Bronchial epithelial cell (primary cell): ENCODE results near the gene DZIP1L. TPM values are rescaled to one million over a fixed set of nuclear protein-coding genes. Genes with fewer than 3 reads are reported as not detected.

Experiments
- DNase-seq: peaks from one replicate; pipeline ENCODE4 v3.0.0-alpha.2; 2010; ENCODE audit warnings: low read depth
- FAIRE-seq: peaks from 2 replicates; lab custom pipeline; 2011; peaks lifted over from hg19 to GRCh38; lab: Jason Lieb, UNC
- H3K27me3 ChIP-seq: 2 replicates; pipeline ENCODE4 v1.5.1; 2011; ENCODE audit warnings: low read length; ENCODE audit not compliant: control insufficient read depth, insufficient read depth
- H3K36me3 ChIP-seq: 2 replicates; pipeline ENCODE4 v1.5.1; 2011; ENCODE audit warnings: low read length; ENCODE audit not compliant: control insufficient read depth, insufficient read depth
- H3K4me3 ChIP-seq: 2 replicates; pipeline ENCODE4 v1.5.1; 2011; ENCODE audit warnings: mild to moderate bottlenecking, low read depth, low read length, control low read depth
- CTCF ChIP-seq: IDR thresholded peaks from 2 replicates; pipeline ENCODE4 v1.5.1; 2011; ENCODE audit warnings: mild to moderate bottlenecking, moderate library complexity, low read length, control low read depth, inconsistent platforms; ENCODE audit not compliant: insufficient read depth, severe bottlenecking
- total RNA-seq: library from RNA; depleted of rRNA; stranded (reverse); fragments of >200 nt; gene quantifications from 2 replicates; pipeline ENCODE4 v1.2.1, GENCODE V29; 2014

Gene DZIP1L
- total RNA-seq, 1 donor from 2014 or later, result 2.1 TPM

- no peak overlapping the region for H3K4me3 ChIP-seq
- DNase-seq (peak; percentile 55), FAIRE-seq (no peak)
- TF ChIP-seq CTCF, result peak; percentile 91
- no peaks in the 10 kb centered on the region for H3K27me3 ChIP-seq
- H3K36me3 ChIP-seq, result no peaks in the 10 kb centered on the region
Observed at GRCh38 chr3:138051947-138052802, 63.2 kb downstream of the DZIP1L start.

- no peak for FAIRE-seq
- H3K27me3 ChIP-seq, result no peaks in the 10 kb centered on the region
- no peaks in the 10 kb centered on the region for H3K36me3 ChIP-seq
- H3K4me3 ChIP-seq, result no peak overlapping the region
- peak; percentile 10 for TF ChIP-seq CTCF
- DNase-seq, result peak; percentile 43
Observed at GRCh38 chr3:138049157-138049919, 66.1 kb downstream of the DZIP1L start.

GRCh38 chr3:138047596-138048158, 67.7 kb downstream of the DZIP1L start:
- Histone ChIP-seq H3K27me3 (no peaks in the 10 kb centered on the region), H3K36me3 (no peaks in the 10 kb centered on the region)

GRCh38 chr3:138046955-138047354, 68.5 kb downstream of the DZIP1L start:
- no peaks in the 10 kb centered on the region for H3K36me3 ChIP-seq
- no peak overlapping the region for H3K4me3 ChIP-seq
- DNase-seq, result peak; percentile 93
- no peaks in the 10 kb centered on the region for H3K27me3 ChIP-seq
- FAIRE-seq, result no peak
- TF ChIP-seq CTCF, result no peak

More at GRCh38 chr3:138047596-138048158, 67.7 kb downstream of the DZIP1L start:
- DNase-seq (no peak), FAIRE-seq (peak; percentile 60)
- TF ChIP-seq CTCF, result no peak
- H3K4me3 ChIP-seq, result no peak overlapping the region

- Histone ChIP-seq H3K36me3 (no peaks in the 10 kb centered on the region), H3K4me3 (no peak overlapping the region), H3K27me3 (no peaks in the 10 kb centered on the region)
- no peak for TF ChIP-seq CTCF
- DNase-seq, result no peak
- FAIRE-seq, result no peak
Observed at GRCh38 chr3:138046085-138046484, 69.3 kb downstream of the DZIP1L start.
